Stimulated activated CD4-positive, alpha-beta T cell treated with anti-CD3 and anti-CD28 coated beads, Interleukin-1b, Interleukin-23, amount 100 ng/mL, for 48 hours (primary cell): Measurements from ENCODE around the gene SLC39A1.
A peak's percentile ranks its signal among the peaks of the same experiment; 100 is the strongest.

Experiments
- DNase-seq: peaks from one replicate; pipeline ENCODE4 v3.0.0-alpha.2; 2020

SLC39A1 gene

DNA sequence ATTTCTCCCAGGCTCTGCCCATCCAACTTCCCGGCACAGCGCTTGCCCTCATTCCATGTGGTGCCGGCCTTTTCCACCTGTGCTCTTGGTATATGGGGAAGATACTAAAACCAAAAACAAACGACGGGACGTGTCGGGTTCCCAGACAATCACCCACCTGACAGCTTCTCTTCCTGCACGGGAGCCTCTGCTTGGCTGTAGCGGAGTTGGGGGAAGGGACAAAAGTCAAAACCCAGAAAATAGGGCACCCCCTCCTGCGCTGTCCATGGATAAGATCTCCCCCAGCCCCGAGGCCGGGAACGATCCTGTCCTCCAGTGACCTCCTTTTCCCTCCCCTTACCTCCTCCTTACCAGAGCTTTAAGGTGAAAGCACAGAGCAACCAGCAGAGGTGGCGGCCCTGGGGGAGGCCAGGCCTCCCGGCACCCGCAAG, 13.5 kb upstream of the SLC39A1 start:
- DNase-seq, result no peak

DNA sequence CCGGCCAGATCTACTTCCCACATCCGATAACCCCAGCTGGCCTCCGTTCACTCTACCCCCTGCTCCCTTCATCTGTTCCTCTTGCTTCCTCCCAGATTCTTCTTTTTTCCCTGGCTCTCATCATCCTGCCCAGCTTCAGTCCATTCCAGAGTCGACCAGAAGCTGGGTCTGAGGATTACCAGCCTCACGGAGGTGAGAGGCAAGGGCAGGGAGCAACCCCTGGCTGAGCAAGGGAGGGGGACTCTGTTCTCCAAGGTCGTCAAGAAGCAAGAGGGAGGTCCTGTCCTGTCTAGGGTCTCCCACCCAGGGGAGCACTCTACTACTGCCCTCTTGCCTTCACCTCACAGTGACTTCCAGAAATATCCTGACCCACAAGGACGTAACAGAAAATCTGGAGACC, 10.2 kb upstream of the SLC39A1 start:
- DNase-seq, result no peak

DNA sequence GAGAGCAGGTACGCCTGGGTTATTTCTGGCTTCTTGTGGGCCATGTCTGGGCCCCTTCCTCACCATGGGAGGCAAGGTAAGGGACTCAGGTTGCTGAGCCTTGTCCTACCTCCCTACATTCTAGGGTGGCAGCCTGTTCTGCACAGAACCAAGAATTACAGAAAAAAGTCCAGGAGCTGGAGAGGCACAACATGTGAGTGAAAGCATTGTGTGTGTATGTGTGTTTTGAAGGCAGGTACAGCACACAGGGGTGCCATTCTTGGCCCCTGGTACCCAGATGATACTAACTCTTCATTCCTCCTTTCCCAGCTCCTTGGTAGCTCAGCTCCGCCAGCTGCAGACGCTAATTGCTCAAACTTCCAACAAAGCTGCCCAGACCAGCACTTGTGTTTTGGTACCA, 9.7 kb upstream of the SLC39A1 start:
- no peak for DNase-seq

DNA sequence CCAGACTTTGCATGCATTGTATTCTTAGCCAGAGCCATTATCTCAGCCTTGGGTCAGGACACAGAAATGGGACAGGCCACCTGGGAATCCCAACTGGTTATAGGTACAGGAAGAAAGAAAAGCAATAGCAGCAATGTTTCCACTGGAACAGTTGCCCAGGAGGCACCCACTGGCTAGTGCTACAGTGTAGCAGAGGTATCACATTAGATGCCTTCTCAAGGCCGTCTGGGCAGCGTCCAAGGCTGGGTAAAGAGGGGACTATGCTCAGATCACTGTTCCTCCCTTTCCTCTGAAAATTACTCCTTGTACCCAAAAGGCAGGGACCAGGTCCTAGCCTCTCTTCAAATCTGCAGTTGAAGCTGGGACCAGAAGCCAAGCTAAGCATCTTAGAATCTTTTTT, 7.0 kb upstream of the SLC39A1 start:
- no peak for DNase-seq

DNA sequence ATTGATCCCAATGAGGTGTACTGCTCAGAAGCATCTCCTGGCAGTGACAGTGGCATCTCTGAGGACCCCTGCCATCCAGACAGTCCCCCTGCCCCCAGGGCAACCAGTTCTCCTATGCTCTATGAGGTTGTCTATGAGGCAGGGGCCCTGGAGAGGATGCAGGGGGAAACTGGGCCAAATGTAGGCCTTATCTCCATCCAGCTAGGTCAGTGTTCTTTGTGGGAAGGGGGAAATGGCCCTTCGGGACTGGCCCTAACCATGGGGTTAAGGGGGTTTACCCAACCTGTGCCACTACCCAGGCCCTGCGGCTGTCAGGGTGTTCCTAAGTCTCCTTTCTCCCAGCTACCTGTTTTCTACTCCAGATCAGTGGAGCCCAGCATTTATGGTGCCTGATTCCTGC, 5.6 kb upstream of the SLC39A1 start:
- no peak for DNase-seq

DNA sequence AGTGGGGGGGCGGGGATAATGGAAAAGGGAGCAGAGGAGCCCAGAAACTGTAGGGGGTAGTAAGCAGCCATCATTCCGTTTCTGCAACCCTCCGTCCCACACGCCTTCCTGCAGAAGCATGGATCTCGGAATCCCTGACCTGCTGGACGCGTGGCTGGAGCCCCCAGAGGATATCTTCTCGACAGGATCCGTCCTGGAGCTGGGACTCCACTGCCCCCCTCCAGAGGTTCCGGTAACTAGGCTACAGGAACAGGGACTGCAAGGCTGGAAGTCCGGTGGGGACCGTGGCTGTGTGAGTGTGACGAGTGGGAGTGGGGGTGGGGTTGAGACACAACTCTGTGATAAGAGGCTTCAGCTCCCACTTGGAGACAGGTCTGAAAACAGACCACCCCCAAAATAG, 5.1 kb upstream of the SLC39A1 start:
- DNase-seq, result no peak

DNA sequence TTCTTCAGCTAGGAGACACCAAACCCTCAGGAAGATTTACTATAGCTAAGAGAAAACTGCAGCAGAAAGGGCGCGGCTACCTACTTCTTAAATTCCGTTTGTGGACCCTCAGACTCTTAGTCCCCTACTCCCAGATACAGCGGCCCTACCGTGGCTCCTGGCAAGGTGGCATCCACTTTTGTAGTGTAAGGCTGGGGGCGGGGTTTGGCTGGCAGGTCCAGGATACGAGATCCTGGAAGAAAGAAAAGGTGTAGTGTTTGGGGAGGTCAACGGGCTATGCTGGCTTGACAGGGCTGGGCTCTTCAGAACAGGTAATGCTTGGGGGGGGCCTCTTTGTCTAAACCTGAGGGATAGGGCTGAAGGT, 4.6 kb upstream of the SLC39A1 start:
- DNase-seq, result no peak

DNA sequence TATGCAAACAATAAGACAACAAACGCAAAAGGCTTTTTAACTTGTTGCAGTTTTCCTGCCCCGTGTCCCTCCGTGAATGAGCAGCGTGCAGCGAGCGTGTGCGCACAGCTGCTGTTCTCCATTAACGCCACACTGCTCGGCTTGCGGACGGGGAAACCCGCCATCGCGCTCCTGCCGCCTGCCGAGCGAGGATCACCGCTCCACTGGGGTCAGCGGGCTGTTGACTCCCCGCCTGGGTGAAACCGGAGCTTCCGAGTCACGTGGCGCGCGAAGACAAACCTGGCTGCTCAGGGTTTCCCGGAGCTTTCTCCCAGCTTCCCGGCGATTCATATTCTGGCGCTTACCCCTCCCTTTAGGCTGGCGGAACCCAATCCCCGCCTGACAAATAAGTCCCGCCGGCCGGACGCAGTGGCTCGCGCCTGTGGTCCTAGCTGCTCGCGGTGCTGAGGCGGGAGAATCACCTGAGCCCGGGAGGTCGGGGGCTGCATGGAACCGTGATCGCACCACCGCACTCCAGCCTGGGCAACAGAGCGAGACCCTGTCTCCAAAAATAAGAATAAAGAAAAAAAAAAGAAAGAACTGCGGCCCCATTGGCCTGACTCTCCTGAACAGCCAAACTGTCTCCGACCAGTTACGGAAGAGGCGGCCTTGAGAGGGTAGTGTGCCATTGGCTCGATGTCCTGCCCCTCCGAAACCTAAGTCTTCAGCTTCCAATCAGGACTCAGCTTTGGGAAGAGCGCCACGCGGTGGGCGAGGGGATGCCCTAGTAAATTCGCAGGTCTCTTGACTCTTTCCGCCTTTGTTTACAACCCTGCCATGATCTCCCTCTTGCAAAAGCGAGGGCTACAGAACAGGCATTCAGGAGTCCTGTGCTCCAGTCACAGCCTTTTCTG, 4.0 kb upstream of the SLC39A1 start, which contains the start of gene CREB3L4:
TSS of gene CREB3L4 (plus strand) at position 796 of the 893 bp plus-strand sequence. CDS start 624 bp downstream, outside the sequence.
- DNase-seq, result peak; percentile 87

DNA sequence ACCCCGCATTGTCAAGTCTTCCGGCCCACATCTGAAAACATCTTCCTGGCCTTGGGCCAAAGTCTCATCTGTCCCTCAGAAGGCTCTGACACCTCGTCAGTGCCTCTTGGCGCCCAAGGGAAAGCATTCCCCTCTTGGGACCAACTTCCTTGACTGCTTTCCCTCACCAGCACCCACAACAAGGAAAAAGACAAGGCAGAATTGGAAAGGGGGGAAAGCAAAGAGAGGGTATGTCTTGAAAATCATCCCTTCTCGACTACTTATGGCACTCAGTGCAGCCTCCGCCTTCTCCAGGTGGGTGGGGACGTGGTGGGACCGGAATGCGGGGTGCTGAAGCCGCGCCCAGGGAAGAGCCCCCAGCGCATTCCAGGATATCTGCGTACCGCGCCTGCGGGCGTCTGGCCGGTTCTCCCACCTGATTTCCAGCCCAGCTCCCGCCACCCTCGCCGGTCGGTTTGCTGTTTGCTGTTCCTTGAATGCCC, 554 bp upstream of the SLC39A1 start:
- DNase-seq, result no peak

DNA sequence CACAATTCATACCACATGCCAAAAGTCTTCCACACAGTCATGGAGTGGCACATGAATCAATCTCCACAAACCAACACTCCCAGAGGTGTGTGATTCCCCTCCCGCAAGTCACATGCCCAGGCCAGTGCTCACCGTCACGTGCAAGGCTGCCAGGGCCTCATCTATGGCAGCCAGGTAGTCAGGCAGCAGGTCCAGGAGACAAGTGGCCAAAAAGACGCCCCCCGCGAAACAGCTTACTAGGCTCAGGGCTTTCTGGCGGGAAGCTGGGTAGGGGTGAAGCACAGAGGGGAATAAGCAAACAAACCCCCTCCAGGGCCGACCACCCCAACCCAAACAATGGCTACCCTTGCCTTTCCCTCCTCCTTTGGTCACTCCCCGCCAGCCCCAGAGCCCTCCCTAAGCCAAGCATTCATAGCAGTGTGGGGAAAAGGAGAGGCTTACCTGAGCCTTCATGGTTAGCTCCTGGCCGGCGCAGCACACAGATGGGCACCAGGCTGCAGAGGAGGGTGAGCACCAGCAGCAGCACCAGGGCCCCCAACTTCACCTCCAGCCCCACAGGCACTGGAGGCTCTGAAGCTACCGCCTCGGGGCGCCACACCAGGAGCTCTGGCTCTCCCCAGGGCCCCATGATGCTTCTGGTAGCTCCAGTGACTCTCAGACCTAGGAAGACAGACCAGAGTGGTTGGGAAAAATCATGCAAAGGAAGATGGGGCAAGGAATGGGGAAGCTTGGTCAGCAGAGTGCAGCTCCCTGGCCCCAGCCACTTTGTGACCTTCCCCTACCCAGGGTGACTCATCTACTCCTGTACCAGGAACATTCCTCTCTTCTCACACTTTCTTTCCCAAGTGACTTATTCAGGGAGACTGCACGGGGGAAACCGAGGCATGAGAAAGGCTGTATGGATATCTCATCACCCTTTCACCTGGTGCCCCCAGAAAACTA, 978 bp downstream of the SLC39A1 start:
- DNase-seq, result no peak

DNA sequence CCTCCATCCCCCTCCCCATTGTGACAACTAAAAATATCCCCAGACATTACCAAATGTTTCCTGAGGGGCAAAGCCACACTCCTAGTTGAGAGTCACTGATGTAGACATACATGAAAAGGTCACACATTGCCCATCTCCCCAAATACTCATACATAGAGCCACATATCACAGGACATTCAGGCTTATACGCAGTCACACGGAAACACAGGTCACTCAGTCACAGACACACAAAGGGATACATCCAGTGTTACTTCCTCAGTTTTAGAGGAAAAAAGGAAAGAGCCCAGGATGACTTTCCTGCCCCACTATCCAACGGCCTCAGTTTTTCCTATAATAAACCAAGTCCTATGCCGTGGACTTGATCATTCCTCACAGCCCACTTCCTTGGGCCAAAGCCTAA, 1.9 kb downstream of the SLC39A1 start:
- DNase-seq, result no peak

DNA sequence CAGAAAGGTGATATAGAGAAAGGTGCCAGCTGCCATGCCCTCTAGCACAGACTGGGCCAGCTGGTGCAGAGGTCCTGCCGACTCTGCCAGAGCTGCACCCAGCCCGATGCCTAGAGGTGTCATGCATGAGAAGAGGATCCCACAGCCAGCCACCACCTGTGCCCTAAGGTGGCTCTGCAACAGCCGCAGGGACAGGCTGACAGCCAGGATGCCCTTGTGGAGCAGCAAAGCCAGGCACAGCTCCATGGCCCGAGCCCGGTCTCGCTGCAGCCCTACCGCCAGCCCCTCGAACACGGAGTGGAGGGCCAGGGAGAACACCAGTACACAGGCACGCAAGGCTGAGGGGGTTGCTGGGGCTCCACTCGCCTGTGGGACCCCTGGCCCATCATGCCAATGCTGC, 3.1 kb downstream of the SLC39A1 start:
- no peak for DNase-seq

DNA sequence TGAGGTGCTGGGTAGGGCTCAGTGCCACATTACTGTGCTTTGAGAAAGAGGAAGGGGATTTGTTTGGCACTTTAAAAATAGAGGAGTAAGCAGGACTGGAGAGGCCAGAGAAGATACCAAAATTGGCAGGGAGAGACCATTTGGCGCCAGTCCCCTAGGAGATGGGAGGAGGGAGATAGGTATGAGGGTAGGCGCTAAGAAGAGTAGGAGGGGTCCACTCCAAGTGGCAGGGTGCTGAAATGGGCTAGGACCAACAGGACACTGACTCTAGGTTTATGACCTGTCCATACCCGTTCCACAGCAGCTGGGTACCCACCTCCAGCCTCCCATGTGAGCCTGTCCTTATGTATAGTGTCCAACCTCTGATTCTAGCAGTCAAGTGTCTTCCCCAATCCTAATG, 3.9 kb downstream of the SLC39A1 start:
- DNase-seq, result no peak

DNA sequence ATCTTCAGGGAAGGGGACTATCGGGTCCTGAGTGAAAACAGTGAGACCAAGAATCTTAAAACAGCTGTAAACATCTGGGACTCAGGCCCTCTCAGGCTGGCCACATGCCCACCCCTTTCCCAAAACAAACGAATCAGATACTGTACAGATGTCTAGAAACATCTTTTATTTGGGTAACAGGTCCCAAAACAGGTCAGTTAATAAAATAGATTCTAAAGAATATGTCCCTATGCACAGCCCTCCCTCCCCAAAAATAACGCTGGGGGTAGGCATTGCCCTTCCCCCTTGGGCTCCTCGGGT, 4.4 kb downstream of the SLC39A1 start:
- DNase-seq, result no peak

DNA sequence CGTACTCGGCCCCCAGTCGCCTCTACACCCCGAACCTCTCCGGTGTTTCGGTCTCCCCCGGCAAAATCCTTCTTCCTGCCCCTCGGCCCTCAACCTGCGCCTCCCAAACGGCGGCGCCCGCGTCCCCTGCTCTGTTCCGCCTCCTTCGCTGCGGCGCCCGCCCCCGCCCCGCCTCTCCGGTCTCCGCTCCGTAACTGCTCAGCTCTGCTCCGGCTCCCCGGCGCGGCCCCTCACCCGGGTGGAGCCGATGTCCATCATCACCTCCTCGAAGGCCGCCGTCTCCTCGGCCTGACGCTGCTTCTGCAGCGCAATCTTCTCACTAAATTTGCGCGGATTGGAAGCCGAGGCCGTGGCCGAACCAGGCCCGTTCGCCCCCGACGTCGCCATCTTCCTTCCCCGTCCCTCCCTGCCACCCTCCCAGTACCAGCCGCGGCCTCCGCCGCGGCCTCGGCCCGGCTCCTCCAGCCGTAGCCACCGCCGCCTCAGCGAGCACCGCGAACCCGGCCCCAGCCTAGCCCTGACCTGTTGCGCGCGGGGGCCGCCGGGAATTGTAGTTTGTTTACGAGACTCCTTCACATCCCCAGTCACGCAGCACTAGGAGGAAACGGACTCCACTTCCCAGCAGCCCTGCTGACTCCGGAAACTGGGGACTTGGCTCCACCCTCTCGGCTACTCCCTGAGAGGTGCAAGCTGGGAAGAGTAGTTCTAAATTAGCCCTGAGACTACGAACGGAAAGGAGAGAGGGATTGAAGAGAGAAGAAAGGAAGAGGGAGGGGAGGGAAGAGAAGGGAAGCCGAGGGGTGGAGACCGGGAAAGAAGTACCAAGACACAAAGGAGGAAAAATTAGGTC, 5.0 kb downstream of the SLC39A1 start, which contains the start of gene CRTC2:
TSS of gene CRTC2 (minus strand) at position 502 of the 850 bp plus-strand sequence. CDS start at position 387, 115 bp downstream.
- peak; percentile 97 for DNase-seq

DNA sequence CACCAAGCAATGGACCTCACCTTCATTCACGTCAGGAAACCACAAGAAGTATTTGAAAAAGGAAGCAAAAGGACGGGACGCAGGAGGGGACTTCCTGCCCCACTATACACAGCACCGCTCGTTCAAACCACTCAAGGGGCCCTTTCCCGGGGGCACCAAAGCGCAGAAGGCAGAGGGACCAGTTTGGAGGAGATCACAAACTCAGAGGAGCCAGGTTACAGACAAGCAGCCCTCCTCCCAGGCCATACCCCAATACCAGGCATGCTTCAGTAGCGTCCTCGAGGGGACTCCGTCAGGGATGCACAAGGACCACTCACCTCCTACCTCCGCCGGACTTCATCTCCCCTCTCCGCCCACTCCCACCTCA, 5.6 kb downstream of the SLC39A1 start:
- peak; percentile 32 for DNase-seq

DNA sequence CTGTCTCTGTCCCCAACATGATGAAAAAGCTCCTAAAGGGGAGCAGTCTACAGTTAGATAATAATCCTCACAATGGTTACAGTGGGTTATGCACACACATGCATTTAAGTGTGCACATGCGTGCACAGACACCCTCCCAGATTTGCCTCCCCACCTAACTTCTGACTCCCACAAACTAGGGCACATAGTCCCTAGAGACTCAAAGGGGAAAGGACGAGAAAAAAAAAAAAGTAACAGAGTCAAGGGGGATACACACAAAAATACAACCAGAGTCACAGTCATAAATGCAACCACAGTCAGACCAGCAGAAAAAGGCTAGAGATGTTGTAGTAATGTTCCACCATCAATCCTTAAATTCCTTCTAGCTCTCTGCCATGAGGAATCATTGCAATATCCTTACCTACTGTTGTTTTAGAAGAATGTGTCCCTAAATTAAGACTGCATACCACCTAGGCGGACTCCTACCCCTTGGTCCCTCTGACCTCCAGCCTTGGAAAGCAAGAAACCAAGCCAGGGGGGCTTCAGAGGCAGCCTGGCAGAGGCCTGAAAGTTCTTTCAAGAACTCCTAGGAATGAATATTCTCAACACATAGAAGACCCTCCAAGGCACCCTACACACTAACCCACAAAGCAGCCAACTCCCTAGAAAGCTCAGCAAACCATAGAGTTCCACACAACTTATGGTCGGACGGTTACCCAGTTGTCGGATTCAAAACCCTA, 6.2 kb downstream of the SLC39A1 start:
- DNase-seq, result no peak

DNA sequence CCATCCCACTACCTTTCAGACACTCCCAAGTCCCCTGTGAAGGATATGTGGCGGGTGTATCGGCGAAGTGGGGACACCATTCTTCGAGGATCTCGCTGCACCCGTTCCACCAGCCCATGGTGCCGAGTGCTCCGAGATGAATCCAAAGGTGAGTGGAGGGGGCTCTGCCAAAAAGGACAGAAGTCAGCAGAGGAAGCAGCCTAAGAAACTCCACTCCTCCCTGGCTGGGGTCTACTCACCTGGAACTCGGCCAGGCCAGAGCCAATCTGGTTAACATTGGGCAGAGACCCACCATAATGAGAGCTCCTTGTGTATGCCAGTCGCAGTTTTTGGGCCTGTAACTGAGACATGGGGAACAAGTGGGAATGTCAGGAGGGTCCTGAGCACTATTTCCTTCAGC, 8.5 kb downstream of the SLC39A1 start:
- DNase-seq, result no peak

DNA sequence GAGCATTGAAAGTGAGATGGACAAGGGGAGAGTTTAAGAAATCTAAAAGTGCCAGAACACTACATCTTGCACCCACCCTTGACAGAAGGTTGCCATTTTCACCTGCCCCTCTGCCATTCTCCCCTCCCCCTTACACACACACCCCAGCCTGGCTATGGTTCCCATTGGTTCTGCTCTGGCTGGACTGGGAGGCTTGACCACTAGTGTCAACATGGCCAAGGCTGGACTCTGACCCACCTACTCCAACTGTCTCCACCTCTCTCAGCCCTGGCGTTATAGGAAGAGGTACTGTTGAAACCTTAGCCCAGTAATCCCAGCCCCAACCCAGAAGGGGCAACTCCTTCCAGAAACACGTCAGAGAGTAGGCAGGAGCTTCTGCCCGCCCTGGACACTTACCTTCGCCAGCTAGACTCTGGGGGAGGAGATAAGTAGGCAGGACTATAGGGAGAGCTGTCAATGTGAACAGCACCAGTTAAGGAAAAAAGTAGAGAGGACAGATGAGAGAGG, 9.4 kb downstream of the SLC39A1 start:
- no peak for DNase-seq

DNA sequence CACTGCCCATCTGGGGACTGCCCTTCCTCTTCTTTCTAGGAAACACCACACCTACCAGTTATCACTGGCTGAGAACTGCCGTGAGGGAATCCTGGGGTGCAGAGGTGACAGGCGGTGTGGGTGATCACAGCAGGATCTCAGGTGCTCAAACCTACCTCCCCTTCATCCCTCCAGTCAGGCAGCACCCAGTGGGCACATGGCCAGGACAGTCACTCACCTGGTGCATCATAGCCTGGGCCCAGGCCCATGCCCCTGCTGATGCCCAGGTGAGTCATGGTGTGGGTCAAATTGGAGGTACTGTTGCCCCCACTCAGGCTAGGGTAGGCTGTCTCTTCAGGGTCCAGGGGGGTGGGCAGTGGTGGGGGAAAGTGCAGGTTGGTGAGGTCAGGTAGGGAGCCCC, 11.5 kb downstream of the SLC39A1 start:
- DNase-seq, result no peak

DNA sequence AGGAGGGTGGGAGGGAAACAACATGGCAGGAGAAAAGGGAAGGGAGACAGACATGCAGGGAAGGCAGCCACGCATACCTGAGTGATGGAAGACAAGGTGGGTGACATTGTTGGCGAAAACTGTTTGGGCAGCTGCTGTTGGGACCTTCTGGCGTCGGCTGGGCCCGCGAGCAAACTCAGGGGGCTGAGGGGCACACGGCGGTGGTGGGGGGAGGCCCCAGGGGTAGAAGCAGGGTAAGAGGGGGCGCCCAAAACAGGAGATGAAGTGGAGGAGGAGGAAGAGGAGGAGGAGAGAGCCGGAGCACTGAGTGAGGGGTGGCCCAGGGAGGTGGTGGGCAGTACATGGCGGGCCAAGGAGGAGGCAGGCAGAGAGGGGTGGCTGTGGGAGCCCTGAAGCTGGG, 12.2 kb downstream of the SLC39A1 start:
- no peak for DNase-seq
